HCT116 (cell line): ENCODE data around the gene MYL4. TPM values are rescaled to one million over a fixed set of nuclear protein-coding genes. Genes with fewer than 3 reads are reported as not detected.

Source experiments
- ATAC-seq: fragments of 200-7000 bp; cut with Tn5 transposase; 2 replicates; pipeline ENCODE4 v1.9.1; 2020; ENCODE audit warnings: mild to moderate bottlenecking, moderate library complexity
- BruUV-seq: library from RNA; stranded (reverse); fragments of 400-500 nt; replicated peaks from 2 replicates; lab custom pipeline; 2021; lab: Mats Ljungman, UMichigan
- CTCF ChIA-PET: fragments of 300-600 bp; sonication (Branson Sonifier 250); formaldehyde crosslinking; loops from one replicate; lab custom pipeline; 2021; ENCODE audit warnings: antibody characterized with exemption; lab: Charles Lee
- POLR2A ChIA-PET: fragments of 300-600, 350-600 bp; sonication (Branson Sonifier 250); formaldehyde crosslinking; loops from one replicate; lab custom pipeline; 2021; ENCODE audit warnings: antibody characterized with exemption; lab: Charles Lee
- RAD21 ChIA-PET, 2 experiments: fragments of 300-600 bp; sonication (Branson Sonifier 250); formaldehyde crosslinking; loops; one replicate each; lab custom pipeline; 2023; ENCODE audit warnings: low total read pairs in 2 of 2; ENCODE audit not compliant: uncharacterized antibody in 2 of 2, unreplicated experiment in 2 of 2, low non-redundant PET in 1 of 2; lab: Charles Lee
- DNase-seq: peaks from one replicate; pipeline ENCODE4 v3.0.0-alpha.2; 2010; ENCODE audit warnings: low read depth, low spot score
- H2AFZ ChIP-seq: fragments of 200-600 bp; shearing (Covaris generic), sonication (generic); 2 replicates; pipeline ENCODE4 v1.6.1; 2017; ENCODE audit warnings: low read depth, mixed run types, mixed read lengths, antibody characterized with exemption, low read length; ENCODE audit not compliant: poor library complexity, severe bottlenecking
- H3K27ac ChIP-seq: 2 replicates; pipeline ENCODE4 v1.5.1; 2012; ENCODE audit warnings: low read depth, low read length
- H3K27me3 ChIP-seq: fragments of 200-600 bp; sonication (generic); 2 replicates; pipeline ENCODE4 v1.6.1; 2016; ENCODE audit warnings: mixed run types, low read length, mixed read lengths; ENCODE audit not compliant: insufficient read depth
- H3K36me3 ChIP-seq, 2 experiments: fragments of 200-500 bp in 1 of 2; fragments of 200-600 bp in 1 of 2; sonication (Bioruptor generic) in 1 of 2; sonication (generic) in 1 of 2; 2 replicates each; pipeline versions ENCODE4 v1.5.1 to v1.6.1; 2014 to 2016; ENCODE audit warnings: low read length in 2 of 2, inconsistent platforms in 1 of 2, mixed read lengths in 1 of 2, mixed run types in 1 of 2; ENCODE audit not compliant: insufficient read depth in 2 of 2, control insufficient read depth in 1 of 2
- H3K4me1 ChIP-seq, 2 experiments: fragments of 200-600 bp in 1 of 2; sonication (generic) in 1 of 2; 2 replicates each; pipeline versions ENCODE4 v1.5.1 to v1.6.1; 2012 to 2017; ENCODE audit warnings: low read length in 2 of 2, inconsistent platforms in 1 of 2, mild to moderate bottlenecking in 1 of 2, mixed read lengths in 1 of 2, mixed run types in 1 of 2, moderate library complexity in 1 of 2; ENCODE audit not compliant: insufficient read depth in 2 of 2, control insufficient read depth in 1 of 2
- H3K4me2 ChIP-seq: fragments of 200-600 bp; sonication (generic); 2 replicates; pipeline ENCODE4 v1.6.1; 2017; ENCODE audit warnings: mixed run types, low read length, mixed read lengths
- H3K4me3 ChIP-seq, 2 experiments: fragments of 200-600 bp in 1 of 2; sonication (generic) in 1 of 2; replicated peaks in 1 of 2; 2 replicates each; pipeline ENCODE4 v1.5.1; 2011 to 2016; ENCODE audit warnings: low read length in 2 of 2, control low read depth in 1 of 2, low read depth in 1 of 2, mild to moderate bottlenecking in 1 of 2, mixed read lengths in 1 of 2, mixed run types in 1 of 2
- H3K79me2 ChIP-seq: fragments of 200-600 bp; sonication (generic); 2 replicates; pipeline ENCODE4 v1.6.1; 2017; ENCODE audit warnings: mild to moderate bottlenecking, mixed run types, low read length, moderate library complexity, mixed read lengths; ENCODE audit not compliant: insufficient read depth
- H3K9ac ChIP-seq: fragments of 200-600 bp; sonication (generic); 2 replicates; pipeline ENCODE4 v1.6.1; 2016; ENCODE audit warnings: low read length, mixed read lengths
- H3K9me2 ChIP-seq: fragments of 200-600 bp; sonication (generic), shearing (Covaris generic); 2 replicates; pipeline ENCODE4 v1.6.1; 2017; ENCODE audit warnings: mixed run types, mild to moderate bottlenecking, moderate library complexity; ENCODE audit not compliant: insufficient read depth
- H3K9me3 ChIP-seq, 2 experiments: fragments of 200-500 bp in 1 of 2; fragments of 200-600 bp in 1 of 2; sonication (Bioruptor generic) in 1 of 2; sonication (generic) in 1 of 2; 2 replicates each; pipeline ENCODE4 v1.6.1; 2014 to 2017; ENCODE audit warnings: low read length in 2 of 2, mixed read lengths in 2 of 2, inconsistent platforms in 1 of 2, low read depth in 1 of 2, mild to moderate bottlenecking in 1 of 2, mixed run types in 1 of 2, moderate library complexity in 1 of 2; ENCODE audit not compliant: control insufficient read depth in 1 of 2, insufficient read depth in 1 of 2
- H4K20me1 ChIP-seq: fragments of 200-600 bp; sonication (generic), shearing (Covaris generic); 2 replicates; pipeline ENCODE4 v1.6.1; 2017; ENCODE audit warnings: mixed run types, mild to moderate bottlenecking, moderate library complexity; ENCODE audit not compliant: insufficient read depth
- CBX3 ChIP-seq: IDR thresholded peaks from 2 replicates; pipeline ENCODE4 v1.6.1; 2012; ENCODE audit warnings: low read depth
- CEBPB ChIP-seq: IDR thresholded peaks from 2 replicates; pipeline ENCODE4 v1.6.1; 2012; ENCODE audit warnings: low read depth
- FOSL1 ChIP-seq: IDR thresholded peaks from 2 replicates; pipeline ENCODE4 v1.6.1; 2012; ENCODE audit warnings: low read depth
- POLR2A ChIP-seq: IDR thresholded peaks from 2 replicates; pipeline ENCODE4 v1.7.0; 2011; ENCODE audit warnings: borderline replicate concordance; ENCODE audit not compliant: insufficient read depth, insufficient read length; ENCODE audit errors: extremely low read depth
- intact Hi-C: fragments of 100-400 bp; cut with micrococcal nuclease; formaldehyde crosslinking; loops from 2 replicates; pipeline ENCODE4 v1.10.0; 2022
- total RNA-seq: library from RNA; stranded (reverse); gene quantifications from one replicate; pipeline ENCODE4 v1.2.1, GENCODE V29; 2021; ENCODE audit not compliant: unreplicated experiment
- TF ChIP-seq, protein P1 (sequence below): IDR thresholded peaks from 2 replicates; pipeline ENCODE4 v1.6.1; 2012; ENCODE audit warnings: low read depth
- TF ChIP-seq, protein P2 (sequence below), 3 experiments: fragments of 200-600 bp in 1 of 3; sonication (generic) in 1 of 3; IDR thresholded peaks in 2 of 3; conservative IDR thresholded peaks in 1 of 3; 2 replicates each; pipeline ENCODE4 v1.5.1; 2012 to 2017; ENCODE audit warnings: low read depth in 2 of 3, low read length in 2 of 3, antibody characterized with exemption in 1 of 3, borderline replicate concordance in 1 of 3, control low read depth in 1 of 3, mild to moderate bottlenecking in 1 of 3, mixed read lengths in 1 of 3, mixed run types in 1 of 3, moderate library complexity in 1 of 3; ENCODE audit not compliant: insufficient read depth in 1 of 3
- TF ChIP-seq, protein P3 (sequence below): IDR thresholded peaks from 2 replicates; pipeline ENCODE4 v1.6.1; 2012

MYL4 gene
- total RNA-seq, 1 experiment from 2014 or later = 0.32 TPM

DNA sequence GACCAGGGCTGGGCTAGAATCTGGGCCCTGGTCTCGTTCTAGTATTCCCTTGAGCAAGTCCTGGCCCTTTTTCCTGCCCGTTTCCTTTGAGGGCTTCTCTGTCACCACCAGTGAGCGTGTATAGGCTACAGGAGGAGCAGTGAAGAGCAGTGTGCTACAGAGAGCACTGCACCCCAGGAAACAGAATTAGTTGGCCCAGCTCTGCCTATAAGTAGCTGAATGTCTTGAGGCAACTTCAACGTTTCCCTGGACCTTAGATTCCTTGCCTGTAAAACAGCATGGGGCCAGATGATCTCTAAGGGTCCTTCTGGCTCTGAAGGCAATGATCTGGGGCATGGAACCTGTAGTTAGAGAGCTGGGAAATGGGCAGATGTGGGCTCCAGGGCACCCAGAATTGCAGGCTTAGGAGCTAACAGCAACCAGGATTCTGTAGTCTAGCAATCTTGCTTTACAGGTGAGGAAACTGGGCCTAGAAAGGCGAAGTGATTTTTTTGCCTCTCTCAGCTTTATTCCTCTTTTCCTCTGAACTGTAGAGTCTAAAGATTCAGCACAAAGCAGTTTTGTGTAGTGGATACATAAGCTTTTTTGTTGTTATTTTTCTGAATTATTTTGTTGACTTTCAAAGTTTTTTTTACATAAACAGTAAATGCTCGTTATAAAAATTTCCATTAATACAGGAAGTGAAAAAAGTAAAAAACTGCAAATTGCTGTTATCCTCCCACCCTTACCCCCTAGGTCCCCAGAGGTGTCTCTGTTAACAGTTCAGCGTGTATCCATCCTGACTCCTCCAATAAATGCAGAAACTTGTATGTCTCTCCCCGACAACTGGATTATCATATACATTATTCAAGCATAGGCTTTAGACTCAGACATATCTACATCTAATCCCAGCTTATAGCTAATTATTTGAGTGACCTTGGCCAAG lies 1.7 kb upstream of the MYL4 start (continued):
- TF ChIP-seq, protein P1, sequence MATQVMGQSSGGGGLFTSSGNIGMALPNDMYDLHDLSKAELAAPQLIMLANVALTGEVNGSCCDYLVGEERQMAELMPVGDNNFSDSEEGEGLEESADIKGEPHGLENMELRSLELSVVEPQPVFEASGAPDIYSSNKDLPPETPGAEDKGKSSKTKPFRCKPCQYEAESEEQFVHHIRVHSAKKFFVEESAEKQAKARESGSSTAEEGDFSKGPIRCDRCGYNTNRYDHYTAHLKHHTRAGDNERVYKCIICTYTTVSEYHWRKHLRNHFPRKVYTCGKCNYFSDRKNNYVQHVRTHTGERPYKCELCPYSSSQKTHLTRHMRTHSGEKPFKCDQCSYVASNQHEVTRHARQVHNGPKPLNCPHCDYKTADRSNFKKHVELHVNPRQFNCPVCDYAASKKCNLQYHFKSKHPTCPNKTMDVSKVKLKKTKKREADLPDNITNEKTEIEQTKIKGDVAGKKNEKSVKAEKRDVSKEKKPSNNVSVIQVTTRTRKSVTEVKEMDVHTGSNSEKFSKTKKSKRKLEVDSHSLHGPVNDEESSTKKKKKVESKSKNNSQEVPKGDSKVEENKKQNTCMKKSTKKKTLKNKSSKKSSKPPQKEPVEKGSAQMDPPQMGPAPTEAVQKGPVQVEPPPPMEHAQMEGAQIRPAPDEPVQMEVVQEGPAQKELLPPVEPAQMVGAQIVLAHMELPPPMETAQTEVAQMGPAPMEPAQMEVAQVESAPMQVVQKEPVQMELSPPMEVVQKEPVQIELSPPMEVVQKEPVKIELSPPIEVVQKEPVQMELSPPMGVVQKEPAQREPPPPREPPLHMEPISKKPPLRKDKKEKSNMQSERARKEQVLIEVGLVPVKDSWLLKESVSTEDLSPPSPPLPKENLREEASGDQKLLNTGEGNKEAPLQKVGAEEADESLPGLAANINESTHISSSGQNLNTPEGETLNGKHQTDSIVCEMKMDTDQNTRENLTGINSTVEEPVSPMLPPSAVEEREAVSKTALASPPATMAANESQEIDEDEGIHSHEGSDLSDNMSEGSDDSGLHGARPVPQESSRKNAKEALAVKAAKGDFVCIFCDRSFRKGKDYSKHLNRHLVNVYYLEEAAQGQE = no peak
- no peak for TF ChIP-seq CBX3
- no peak for TF ChIP-seq CEBPB
- no peak for TF ChIP-seq FOSL1
- TF ChIP-seq POLR2A = no peak

DNA sequence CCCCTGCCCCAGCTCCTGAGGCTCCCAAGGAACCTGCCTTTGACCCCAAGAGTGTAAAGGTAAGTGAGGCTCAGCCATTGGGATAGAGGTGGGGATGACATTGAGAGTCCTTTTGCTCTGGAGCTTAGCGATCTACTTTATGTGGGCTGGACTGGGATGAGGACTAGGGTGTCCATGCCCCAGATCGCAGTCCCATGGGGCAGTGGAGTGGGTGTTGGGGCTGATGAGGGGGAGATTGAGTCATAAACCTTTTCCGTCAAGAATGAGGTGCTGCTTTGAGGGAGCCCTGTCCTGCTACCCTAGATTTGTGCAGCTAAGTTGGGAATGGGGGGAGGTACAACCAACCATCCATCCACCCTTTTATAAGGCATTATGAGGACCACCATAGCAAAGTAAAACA lies 351 bp downstream of the MYL4 start:
- no TSS peak for BruUV-seq

More for the DNA sequence above, 351 bp downstream of the MYL4 start:
- TF ChIP-seq, protein P2, sequence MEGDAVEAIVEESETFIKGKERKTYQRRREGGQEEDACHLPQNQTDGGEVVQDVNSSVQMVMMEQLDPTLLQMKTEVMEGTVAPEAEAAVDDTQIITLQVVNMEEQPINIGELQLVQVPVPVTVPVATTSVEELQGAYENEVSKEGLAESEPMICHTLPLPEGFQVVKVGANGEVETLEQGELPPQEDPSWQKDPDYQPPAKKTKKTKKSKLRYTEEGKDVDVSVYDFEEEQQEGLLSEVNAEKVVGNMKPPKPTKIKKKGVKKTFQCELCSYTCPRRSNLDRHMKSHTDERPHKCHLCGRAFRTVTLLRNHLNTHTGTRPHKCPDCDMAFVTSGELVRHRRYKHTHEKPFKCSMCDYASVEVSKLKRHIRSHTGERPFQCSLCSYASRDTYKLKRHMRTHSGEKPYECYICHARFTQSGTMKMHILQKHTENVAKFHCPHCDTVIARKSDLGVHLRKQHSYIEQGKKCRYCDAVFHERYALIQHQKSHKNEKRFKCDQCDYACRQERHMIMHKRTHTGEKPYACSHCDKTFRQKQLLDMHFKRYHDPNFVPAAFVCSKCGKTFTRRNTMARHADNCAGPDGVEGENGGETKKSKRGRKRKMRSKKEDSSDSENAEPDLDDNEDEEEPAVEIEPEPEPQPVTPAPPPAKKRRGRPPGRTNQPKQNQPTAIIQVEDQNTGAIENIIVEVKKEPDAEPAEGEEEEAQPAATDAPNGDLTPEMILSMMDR (IDR thresholded peaks at IDR 0.05 in 2 of 3, conservative IDR thresholded peaks at IDR 0.05 in 1 of 3; ENCODE audit: borderline replicate concordance in 1 of 3, insufficient read depth in 1 of 3, low read depth in 2 of 3, low read length in 2 of 3) = no peak
- TF ChIP-seq, protein P3, sequence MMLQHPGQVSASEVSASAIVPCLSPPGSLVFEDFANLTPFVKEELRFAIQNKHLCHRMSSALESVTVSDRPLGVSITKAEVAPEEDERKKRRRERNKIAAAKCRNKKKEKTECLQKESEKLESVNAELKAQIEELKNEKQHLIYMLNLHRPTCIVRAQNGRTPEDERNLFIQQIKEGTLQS = no peak
- TF ChIP-seq, all 23 proteins: peak for 0
- H3K9ac ChIP-seq = no peak overlapping the region
- no peak overlapping the region for H3K4me3 ChIP-seq
- ChIA-PET POLR2A (no interaction called here), RAD21 (no interaction called here), CTCF (no interaction called here)
- intact Hi-C loops = no loop called here
- H3K27ac ChIP-seq = no peak overlapping the region
- no peaks in the 10 kb centered on the region for H3K27me3 ChIP-seq
- no peaks in the 10 kb centered on the region for H3K9me2 ChIP-seq
- ATAC-seq (no peak), DNase-seq (no peak)
- H3K4me1 ChIP-seq = peaks cover 9 to 16% of the 10 kb centered on the region in 2 experiments
- no peaks in the 10 kb centered on the region for H3K79me2 ChIP-seq
- no peak overlapping the region for H3K4me2 ChIP-seq
- H4K20me1 ChIP-seq = no peaks in the 10 kb centered on the region
- no peaks in the 10 kb centered on the region for H3K36me3 ChIP-seq
- H3K9me3 ChIP-seq = no peaks in the 10 kb centered on the region
- H2AFZ ChIP-seq = no peak overlapping the region
